ENCODE data around the gene PSMG4.

PSMG4 gene

GRCh38 chr6:3252861-3253596 lies 5.7 kb upstream of the PSMG4 start:
- Mint-ChIP-seq H3K4me3 (no peak overlapping the region), H3K4me1 (peaks cover 4% of the 10 kb centered on the region)
- no peak for DNase-seq

GRCh38 chr6:3253597-3253961 lies 5.2 kb upstream of the PSMG4 start:
- Mint-ChIP-seq H3K27me3 (peaks cover 23% of the 10 kb centered on the region), H3K4me1 (peaks cover 4% of the 10 kb centered on the region), H3K27ac (no peak overlapping the region), H3K36me3 (ENCODE audit: low read depth) (no peaks in the 10 kb centered on the region), H3K9me3 (peaks cover 4% of the 10 kb centered on the region), H3K4me3 (no peak overlapping the region)
- no peak for ATAC-seq
- no peak for DNase-seq

More at GRCh38 chr6:3252861-3253596, 5.7 kb upstream of the PSMG4 start:
- Mint-ChIP-seq H3K36me3 (ENCODE audit: low read depth) (no peaks in the 10 kb centered on the region), H3K27ac (no peak overlapping the region), H3K9me3 (peaks cover 4% of the 10 kb centered on the region), H3K27me3 (peaks cover 29% of the 10 kb centered on the region)
- no peak for ATAC-seq

- peaks cover 4% of the 10 kb centered on the region for H3K9me3 Mint-ChIP-seq
Observed at GRCh38 chr6:3258201-3258600, 546 bp upstream of the PSMG4 start.

GRCh38 chr6:3259491-3259958 lies 778 bp downstream of the PSMG4 start:
- Mint-ChIP-seq H3K27ac (peak overlapping the region; percentile 98), H3K4me1 (peaks cover 42% of the 10 kb centered on the region), H3K4me3 (peak overlapping the region; percentile 100), H3K36me3 (ENCODE audit: low read depth) (peaks cover 31% of the 10 kb centered on the region), H3K9me3 (no peaks in the 10 kb centered on the region), H3K27me3 (peaks cover 2% of the 10 kb centered on the region)
- peak; percentile 42 for ATAC-seq
- peak; percentile 38 for DNase-seq

More at GRCh38 chr6:3258201-3258600, 546 bp upstream of the PSMG4 start:
- H3K27ac Mint-ChIP-seq, result no peak overlapping the region
- ATAC-seq (no peak), DNase-seq (no peak)
- peaks cover 34% of the 10 kb centered on the region for H3K4me1 Mint-ChIP-seq
- H3K36me3 Mint-ChIP-seq (ENCODE audit: low read depth), result peaks cover 27% of the 10 kb centered on the region
- H3K27me3 Mint-ChIP-seq, result peaks cover 2% of the 10 kb centered on the region
- peak overlapping the region; percentile 100 for H3K4me3 Mint-ChIP-seq

- H3K36me3 Mint-ChIP-seq (ENCODE audit: low read depth), result peaks cover 38% of the 10 kb centered on the region
- no peaks in the 10 kb centered on the region for H3K9me3 Mint-ChIP-seq
- peak overlapping the region; percentile 33 for H3K27ac Mint-ChIP-seq
- peaks cover 42% of the 10 kb centered on the region for H3K4me1 Mint-ChIP-seq
- ATAC-seq (no peak), DNase-seq (no peak)
- peaks cover 2% of the 10 kb centered on the region for H3K27me3 Mint-ChIP-seq
- H3K4me3 Mint-ChIP-seq, result peak overlapping the region; percentile 100
Observed at GRCh38 chr6:3260296-3260695, 1.5 kb downstream of the PSMG4 start.

GRCh38 chr6:3260772-3261517 lies 2.2 kb downstream of the PSMG4 start:
- H3K4me3 Mint-ChIP-seq, result peak overlapping the region; percentile 100
- peaks cover 42% of the 10 kb centered on the region for H3K4me1 Mint-ChIP-seq
- no peak for DNase-seq
- H3K27me3 Mint-ChIP-seq, result peaks cover 2% of the 10 kb centered on the region
- no peaks in the 10 kb centered on the region for H3K9me3 Mint-ChIP-seq
- H3K36me3 Mint-ChIP-seq (ENCODE audit: low read depth), result peaks cover 38% of the 10 kb centered on the region
- no peak for ATAC-seq
- H3K27ac Mint-ChIP-seq, result peak overlapping the region; percentile 33

GRCh38 chr6:3261518-3261820 lies 2.7 kb downstream of the PSMG4 start:
- H3K27ac Mint-ChIP-seq, result no peak overlapping the region
- H3K4me1 Mint-ChIP-seq, result peaks cover 42% of the 10 kb centered on the region
- ATAC-seq, result no peak
- H3K27me3 Mint-ChIP-seq, result peaks cover 2% of the 10 kb centered on the region
- no peak for DNase-seq
- H3K9me3 Mint-ChIP-seq, result no peaks in the 10 kb centered on the region
- peaks cover 41% of the 10 kb centered on the region for H3K36me3 Mint-ChIP-seq (ENCODE audit: low read depth)
- H3K4me3 Mint-ChIP-seq, result peak overlapping the region; percentile 100

- Mint-ChIP-seq H3K9me3 (no peaks in the 10 kb centered on the region), H3K27ac (no peak overlapping the region), H3K36me3 (ENCODE audit: low read depth) (peaks cover 42% of the 10 kb centered on the region), H3K27me3 (peaks cover 2% of the 10 kb centered on the region), H3K4me3 (peak overlapping the region; percentile 11), H3K4me1 (peaks cover 42% of the 10 kb centered on the region)
- no peak for DNase-seq
- no peak for ATAC-seq
Observed at GRCh38 chr6:3261921-3262320, 3.2 kb downstream of the PSMG4 start.

GRCh38 chr6:3263096-3263495 lies 4.3 kb downstream of the PSMG4 start:
- ATAC-seq (no peak), DNase-seq (no peak)
- H3K36me3 Mint-ChIP-seq (ENCODE audit: low read depth), result peaks cover 49% of the 10 kb centered on the region
- H3K4me3 Mint-ChIP-seq, result no peak overlapping the region
- H3K9me3 Mint-ChIP-seq, result no peaks in the 10 kb centered on the region
- H3K27me3 Mint-ChIP-seq, result no peaks in the 10 kb centered on the region
- no peak overlapping the region for H3K27ac Mint-ChIP-seq
- H3K4me1 Mint-ChIP-seq, result peaks cover 42% of the 10 kb centered on the region

- H3K27ac Mint-ChIP-seq, result no peak overlapping the region
- ATAC-seq (no peak), DNase-seq (no peak)
- no peaks in the 10 kb centered on the region for H3K9me3 Mint-ChIP-seq
- no peak overlapping the region for H3K4me3 Mint-ChIP-seq
- H3K4me1 Mint-ChIP-seq, result peaks cover 45% of the 10 kb centered on the region
- H3K36me3 Mint-ChIP-seq (ENCODE audit: low read depth), result peaks cover 56% of the 10 kb centered on the region
- no peaks in the 10 kb centered on the region for H3K27me3 Mint-ChIP-seq
Observed at GRCh38 chr6:3264356-3264755, 5.6 kb downstream of the PSMG4 start.

- peaks cover 34% of the 10 kb centered on the region for H3K4me1 Mint-ChIP-seq
- H3K27ac Mint-ChIP-seq, result no peak overlapping the region
- no peaks in the 10 kb centered on the region for H3K27me3 Mint-ChIP-seq
- DNase-seq (no peak), ATAC-seq (no peak)
- peaks cover 53% of the 10 kb centered on the region for H3K36me3 Mint-ChIP-seq (ENCODE audit: low read depth)
- H3K9me3 Mint-ChIP-seq, result no peaks in the 10 kb centered on the region
- H3K4me3 Mint-ChIP-seq, result no peak overlapping the region
Observed at GRCh38 chr6:3265671-3266070, 6.9 kb downstream of the PSMG4 start.

- Mint-ChIP-seq H3K4me3 (no peak overlapping the region), H3K9me3 (no peaks in the 10 kb centered on the region), H3K27ac (no peak overlapping the region), H3K36me3 (ENCODE audit: low read depth) (peaks cover 51% of the 10 kb centered on the region), H3K4me1 (peaks cover 29% of the 10 kb centered on the region), H3K27me3 (no peaks in the 10 kb centered on the region)
- no peak for DNase-seq
- ATAC-seq, result no peak
Observed at GRCh38 chr6:3266170-3266569, 7.4 kb downstream of the PSMG4 start.

GRCh38 chr6:3267162-3267561 lies 8.4 kb downstream of the PSMG4 start:
- H3K27me3 Mint-ChIP-seq, result no peaks in the 10 kb centered on the region
- H3K27ac Mint-ChIP-seq, result no peak overlapping the region
- H3K9me3 Mint-ChIP-seq, result no peaks in the 10 kb centered on the region
- H3K36me3 Mint-ChIP-seq (ENCODE audit: low read depth), result peaks cover 53% of the 10 kb centered on the region
- no peak overlapping the region for H3K4me3 Mint-ChIP-seq
- ATAC-seq, result no peak
- no peak for DNase-seq
- peaks cover 20% of the 10 kb centered on the region for H3K4me1 Mint-ChIP-seq

GRCh38 chr6:3268680-3269079 lies 9.9 kb downstream of the PSMG4 start:
- H3K4me1 Mint-ChIP-seq, result peaks cover 7% of the 10 kb centered on the region
- DNase-seq (no peak), ATAC-seq (no peak)
- peaks cover 45% of the 10 kb centered on the region for H3K36me3 Mint-ChIP-seq (ENCODE audit: low read depth)
- H3K4me3 Mint-ChIP-seq, result no peak overlapping the region
- no peak overlapping the region for H3K27ac Mint-ChIP-seq
- H3K9me3 Mint-ChIP-seq, result no peaks in the 10 kb centered on the region
- no peaks in the 10 kb centered on the region for H3K27me3 Mint-ChIP-seq

GRCh38 chr6:3269281-3269975 lies 10.7 kb downstream of the PSMG4 start:
- ATAC-seq, result no peak
- H3K36me3 Mint-ChIP-seq (ENCODE audit: low read depth), result peaks cover 45% of the 10 kb centered on the region
- no peak overlapping the region for H3K4me3 Mint-ChIP-seq
- H3K27me3 Mint-ChIP-seq, result no peaks in the 10 kb centered on the region
- peaks cover 5% of the 10 kb centered on the region for H3K4me1 Mint-ChIP-seq
- no peak overlapping the region for H3K27ac Mint-ChIP-seq
- H3K9me3 Mint-ChIP-seq, result no peaks in the 10 kb centered on the region
- no peak for DNase-seq

Measured in activated naive CD8-positive, alpha-beta T cell treated with anti-CD3 and anti-CD28 coated beads, Interleukin-2, amount 50 U/mL, for 24 hours (primary cell).